ENCODE data around the gene HIBADH.

Gene HIBADH

DNA sequence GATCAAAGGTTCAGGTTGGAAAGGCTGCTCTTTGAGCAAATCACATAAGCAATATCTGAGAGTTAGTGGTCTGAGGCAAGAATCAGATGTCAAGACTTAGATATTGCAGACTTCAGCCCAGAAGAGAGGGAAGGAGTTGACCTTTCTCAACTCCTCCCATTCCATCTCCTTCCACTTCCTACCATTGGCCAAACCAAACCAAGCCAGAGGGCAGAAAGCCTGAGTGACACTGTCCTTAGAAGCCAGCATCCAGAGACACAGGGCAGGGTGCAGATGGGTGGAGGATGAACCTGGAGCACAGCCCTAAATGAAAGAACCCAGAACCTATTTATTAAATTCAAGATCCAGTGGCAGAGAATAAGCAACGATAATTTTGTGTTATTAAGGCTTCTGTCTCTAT lies 180.5 kb downstream of the HIBADH start:
- no peak for DNase-seq

GRCh38 chr7:27478556-27478955 lies 184.1 kb downstream of the HIBADH start:
- no peak for DNase-seq

- no peak for DNase-seq
These were observed 184.6 kb downstream of the HIBADH start for GRCh38 chr7:27478084-27478483.

GRCh38 chr7:27476493-27476892 lies 186.2 kb downstream of the HIBADH start:
- DNase-seq: no peak

Data from activated CD4-positive, alpha-beta T cell treated with anti-CD3 and anti-CD28 coated beads, Interleukin-2, amount 50 U/mL, for 48 hours (primary cell).